H1 (cell line): Measurements from ENCODE around the gene SLC3A2. TPM values are rescaled to one million over a fixed set of nuclear protein-coding genes. Genes with fewer than 3 reads are reported as not detected.

Experiments used
- CTCF ChIA-PET: fragments of 300-600 bp; sonication (Branson Sonifier 250); formaldehyde crosslinking; loops from one replicate; lab custom pipeline; 2021; ENCODE audit not compliant: partially characterized antibody; lab: Charles Lee
- POLR2A ChIA-PET: fragments of 300-600 bp; sonication (Branson Sonifier 250); formaldehyde crosslinking; loops from one replicate; lab custom pipeline; 2021; ENCODE audit warnings: inconsistent platforms; ENCODE audit not compliant: partially characterized antibody; lab: Charles Lee
- DNase-seq, 2 experiments: peaks; one replicate each; pipeline versions ENCODE4 v3.0.0 to v3.0.0-alpha.2; 2010 to 2022; ENCODE audit warnings: low spot score in 2 of 2, low read depth in 1 of 2, mixed read lengths in 1 of 2
- FAIRE-seq: peaks from 2 replicates; lab custom pipeline; 2011; peaks lifted over from hg19 to GRCh38; lab: Jason Lieb, UNC
- H2AFZ ChIP-seq: 2 replicates; pipeline ENCODE4 v1.8.1; 2012; ENCODE audit warnings: low read length, inconsistent platforms
- H2AK5ac ChIP-seq: 2 replicates; pipeline ENCODE4 v1.6.1; 2013; ENCODE audit warnings: low read depth, low read length
- H2BK120ac ChIP-seq: replicated peaks from 2 replicates; pipeline ENCODE3; 2013; ENCODE audit warnings: low read depth, low read length, inconsistent platforms
- H2BK12ac ChIP-seq: 2 replicates; pipeline ENCODE4 v1.6.1; 2013; ENCODE audit warnings: low read depth, low read length
- H2BK15ac ChIP-seq: 2 replicates; pipeline ENCODE4 v1.6.1; 2013; ENCODE audit warnings: low read length
- H2BK20ac ChIP-seq: 2 replicates; pipeline ENCODE4 v1.6.1; 2013; ENCODE audit warnings: low read length
- H2BK5ac ChIP-seq: 2 replicates; pipeline ENCODE4 v1.6.1; 2013; ENCODE audit warnings: low read depth, low read length
- H3K14ac ChIP-seq: 2 replicates; pipeline ENCODE4 v1.6.1; 2013; ENCODE audit warnings: inconsistent platforms; ENCODE audit not compliant: insufficient read length
- H3K18ac ChIP-seq: 2 replicates; pipeline ENCODE4 v1.6.1; 2013; ENCODE audit warnings: low read length; ENCODE audit errors: extremely low read depth
- H3K23ac ChIP-seq: 2 replicates; pipeline ENCODE4 v1.6.1; 2013; ENCODE audit warnings: inconsistent platforms; ENCODE audit not compliant: insufficient read length
- H3K23me2 ChIP-seq: 2 replicates; pipeline ENCODE4 v1.6.1; 2013; ENCODE audit warnings: low read depth, low read length
- H3K27ac ChIP-seq: 2 replicates; pipeline ENCODE4 v1.6.1; 2011; ENCODE audit warnings: low read depth, low read length, inconsistent platforms
- H3K27me3 ChIP-seq, 4 experiments: replicated peaks in 1 of 4; 1 replicate in 1 of 4; 2 replicates in 3 of 4; pipeline versions ENCODE4 v1.6.1 to v1.8.1; 2011 to 2013; ENCODE audit warnings: low read length in 3 of 4, mild to moderate bottlenecking in 3 of 4, inconsistent platforms in 2 of 4, mixed read lengths in 2 of 4, moderate library complexity in 1 of 4; ENCODE audit not compliant: control insufficient read depth in 3 of 4, insufficient read depth in 3 of 4; ENCODE audit errors: extremely low read depth in 1 of 4
- H3K36me3 ChIP-seq, 4 experiments: 2 replicates each; pipeline versions ENCODE4 v1.6.1 to v1.8.1; 2011 to 2013; ENCODE audit warnings: mild to moderate bottlenecking in 4 of 4, low read length in 3 of 4, moderate library complexity in 2 of 4, control low read depth in 1 of 4, inconsistent platforms in 1 of 4; ENCODE audit not compliant: insufficient read depth in 4 of 4, control insufficient read depth in 2 of 4
- H3K4ac ChIP-seq: replicated peaks from 2 replicates; pipeline ENCODE3; 2013; ENCODE audit warnings: low read length, low read depth, mixed read lengths, inconsistent platforms; ENCODE audit not compliant: insufficient read length
- H3K4me1 ChIP-seq, 4 experiments: replicated peaks in 1 of 4; 1 replicate in 1 of 4; 2 replicates in 3 of 4; pipeline versions ENCODE4 v1.6.1 to v1.8.1; 2011 to 2013; ENCODE audit warnings: low read length in 3 of 4, inconsistent platforms in 2 of 4, mixed read lengths in 1 of 4; ENCODE audit not compliant: insufficient read depth in 4 of 4, control insufficient read depth in 3 of 4
- H3K4me2 ChIP-seq, 2 experiments: 2 replicates each; pipeline versions ENCODE4 v1.6.1 to v1.8.1; 2011 to 2013; ENCODE audit warnings: low read depth in 2 of 2, low read length in 2 of 2, control low read depth in 1 of 2, inconsistent platforms in 1 of 2, mild to moderate bottlenecking in 1 of 2; ENCODE audit not compliant: insufficient read depth in 1 of 2
- H3K4me3 ChIP-seq, 4 experiments: fragments of 200-600, 300-600 bp in 1 of 4; sonication (generic), shearing (Covaris generic), sonication (Bioruptor Twin) in 1 of 4; 2 replicates each; pipeline versions ENCODE4 v1.5.1 to v1.8.1; 2011 to 2016; ENCODE audit warnings: low read length in 4 of 4, low read depth in 3 of 4, control low read depth in 2 of 4, inconsistent platforms in 2 of 4, mild to moderate bottlenecking in 2 of 4, mixed read lengths in 1 of 4, moderate library complexity in 1 of 4; ENCODE audit not compliant: insufficient read depth in 2 of 4; ENCODE audit errors: extremely low read depth in 1 of 4
- H3K56ac ChIP-seq: replicated peaks from 2 replicates; pipeline ENCODE3; 2013; ENCODE audit warnings: low read depth, mild to moderate bottlenecking, mixed read lengths, low read length, inconsistent platforms; ENCODE audit not compliant: insufficient read length
- H3K79me1 ChIP-seq: 2 replicates; pipeline ENCODE4 v1.6.1; 2013; ENCODE audit warnings: low read depth, low read length, control low read depth
- H3K79me2 ChIP-seq, 2 experiments: 2 replicates each; pipeline versions ENCODE4 v1.6.1 to v1.8.1; 2012 to 2013; ENCODE audit warnings: low read length in 2 of 2, mild to moderate bottlenecking in 2 of 2, inconsistent platforms in 1 of 2; ENCODE audit not compliant: insufficient read depth in 2 of 2, control insufficient read depth in 1 of 2
- H3K9ac ChIP-seq, 4 experiments: replicated peaks in 1 of 4; 1 replicate in 1 of 4; 2 replicates in 3 of 4; pipeline versions ENCODE4 v1.6.1 to v1.8.1; 2011 to 2013; ENCODE audit warnings: low read depth in 3 of 4, low read length in 3 of 4, control low read depth in 2 of 4, mild to moderate bottlenecking in 2 of 4, moderate library complexity in 2 of 4, inconsistent platforms in 1 of 4; ENCODE audit errors: extremely low read depth in 1 of 4
- H3K9me3 ChIP-seq, 2 experiments: 2 replicates each; pipeline versions ENCODE4 v1.6.1 to v1.8.1; 2012 to 2013; ENCODE audit warnings: mild to moderate bottlenecking in 2 of 2, moderate library complexity in 2 of 2, control low read depth in 1 of 2, inconsistent platforms in 1 of 2, low read depth in 1 of 2, low read length in 1 of 2, mixed read lengths in 1 of 2; ENCODE audit not compliant: insufficient read depth in 2 of 2
- H4K20me1 ChIP-seq, 2 experiments: replicated peaks in 1 of 2; 2 replicates each; pipeline versions ENCODE3 to v1.8.1; 2011 to 2013; ENCODE audit warnings: inconsistent platforms in 2 of 2, low read length in 2 of 2, mild to moderate bottlenecking in 1 of 2; ENCODE audit not compliant: insufficient read depth in 2 of 2, control insufficient read depth in 1 of 2
- H4K5ac ChIP-seq: 2 replicates; pipeline ENCODE4 v1.6.1; 2013; ENCODE audit warnings: low read length, low read depth, mixed read lengths, inconsistent platforms; ENCODE audit not compliant: insufficient read length
- H4K8ac ChIP-seq: 2 replicates; pipeline ENCODE4 v1.8.0; 2013; ENCODE audit warnings: mild to moderate bottlenecking, moderate library complexity, low read length, inconsistent platforms; ENCODE audit not compliant: insufficient read depth; ENCODE audit errors: extremely low read depth
- H4K91ac ChIP-seq: replicated peaks from 2 replicates; pipeline ENCODE3; 2013; ENCODE audit warnings: low read length, mixed read lengths, inconsistent platforms; ENCODE audit not compliant: insufficient read length
- ATF2 ChIP-seq: IDR thresholded peaks from 2 replicates; pipeline ENCODE4 v1.6.1; 2012; ENCODE audit warnings: low read length, inconsistent platforms
- CBX8 ChIP-seq: fragments of 300-800, 300-1000 bp; sonication (generic); IDR thresholded peaks from 2 replicates; pipeline ENCODE4 v1.7.1; 2016; ENCODE audit warnings: low read depth, low read length, borderline replicate concordance
- FOSL1 ChIP-seq: IDR thresholded peaks from 2 replicates; pipeline ENCODE4 v1.6.1; 2011; ENCODE audit warnings: mild to moderate bottlenecking, low read depth, low read length, moderate library complexity; ENCODE audit not compliant: insufficient read depth
- GABPA ChIP-seq: IDR thresholded peaks from 2 replicates; pipeline ENCODE4 v1.6.1; 2011; ENCODE audit warnings: mild to moderate bottlenecking, low read length, moderate library complexity, borderline replicate concordance; ENCODE audit not compliant: insufficient read depth
- JUN ChIP-seq: IDR thresholded peaks from 2 replicates; pipeline ENCODE4 v1.6.1; 2011; ENCODE audit warnings: low read depth, mild to moderate bottlenecking, improper control_type of control experiment, low read length
- KDM5A ChIP-seq: fragments of 200-600 bp; IDR thresholded peaks from 2 replicates; pipeline ENCODE4 v1.7.1; 2012; ENCODE audit warnings: mild to moderate bottlenecking, low read length, inconsistent platforms, mixed read lengths
- NRF1 ChIP-seq: IDR thresholded peaks from 2 replicates; pipeline ENCODE4 v1.6.1; 2011; ENCODE audit warnings: mild to moderate bottlenecking, low read depth, low read length, improper control_type of control experiment
- POLR2A ChIP-seq, 2 experiments: IDR thresholded peaks; 1 replicate in 1 of 2; 2 replicates in 1 of 2; pipeline ENCODE4 v1.6.1; 2011; ENCODE audit warnings: low read depth in 2 of 2, low read length in 2 of 2, mild to moderate bottlenecking in 2 of 2; ENCODE audit errors: control extremely low read depth in 1 of 2
- POLR2AphosphoS5 ChIP-seq: IDR thresholded peaks from 2 replicates; pipeline ENCODE4 v1.6.1; 2011; ENCODE audit warnings: low read depth, low read length
- SP2 ChIP-seq: IDR thresholded peaks from 2 replicates; pipeline ENCODE4 v1.6.1; 2012; ENCODE audit warnings: mild to moderate bottlenecking, low read length, inconsistent platforms
- TAF1 ChIP-seq: IDR thresholded peaks from 2 replicates; pipeline ENCODE4 v1.6.1; 2011; ENCODE audit warnings: mild to moderate bottlenecking, low read depth, low read length
- WGBS, 2 experiments: shearing (Covaris generic) in 1 of 2; methylation state at CpG; one replicate each; pipeline versions ENCODE4 v1.1.6 to v1.1.7; 2013 to 2015; ENCODE audit warnings: low lambda C conversion rate in 2 of 2, mixed read lengths in 2 of 2, inconsistent platforms in 1 of 2, low coverage in 1 of 2, missing lambda C conversion rate in 1 of 2; ENCODE audit not compliant: insufficient replicate concordance in 2 of 2, insufficient coverage in 1 of 2, insufficient read length in 1 of 2; ENCODE audit errors: extremely low coverage in 1 of 2, missing lambda C conversion rate in 1 of 2; 5-methylcytosine and 5-hydroxymethylcytosine counted together
- polyA plus RNA-seq, 7 experiments: library from polyadenylated mRNA; depleted of rRNA in 3 of 7; stranded (reverse) in 5 of 7; unstranded in 2 of 7; fragments of >200 nt in 5 of 7; fragments of 200-250 nt in 2 of 7; gene quantifications; 1 replicate in 5 of 7; 2 replicates in 1 of 7; 4 replicates in 1 of 7; pipeline versions ENCODE4 v1.2.1 to v1.2.3, GENCODE V29; 2011 to 2013; ENCODE audit warnings: missing spikeins in 2 of 7, mixed read lengths in 2 of 7
- total RNA-seq: library from RNA; stranded (reverse); fragmentation: NEBNext Ultra II Directional; extraction: Animal tissue kit (Norgen Biotek cat#: 25700); gene quantifications from 2 replicates; pipeline ENCODE4 v1.2.1, GENCODE V29; 2021

Gene SLC3A2
- total and polyA plus RNA-seq, 2 of the 8 experiments (the other 6 are each of a cell fraction or from before 2014, with no cell fraction given) = 410 to 435 TPM

GRCh38 chr11:62856333-62856895 lies 24.3 kb upstream of the SLC3A2 start:
- no peak overlapping the region for H2BK20ac ChIP-seq
- H3K9me3 ChIP-seq = no peaks in the 10 kb centered on the region
- H3K79me1 ChIP-seq = peaks cover 5% of the 10 kb centered on the region; the same call in 1 of the 2 replicates
- H3K4me1 ChIP-seq = peaks cover 4 to 8% (median 7%) of the 10 kb centered on the region in 4 experiments; a peak in 4 of 7 replicates
- POLR2A ChIA-PET = interaction anchor here (0.6 to 20.0 kb wide), 48 partner anchors 7 to 1375 kb away, joined by 3 to 2104 read pairs (median 7); partner anchors contain the start of genes BSCL2, C11orf98, CHRM1 and CSKMT
- H3K23ac ChIP-seq = no peak overlapping the region
- peak overlapping the region; percentile 94 for H4K5ac ChIP-seq
- peak overlapping the region; percentile 96 to 100 (median 100) for H3K9ac ChIP-seq
- CTCF ChIA-PET = interaction anchor here (0.7 to 1.2 kb wide), 3 partner anchors 15 to 143 kb away, joined by 3 to 5 read pairs (median 3); no protein-coding TSS in a partner anchor
- peak overlapping the region; percentile 100 for H2AK5ac ChIP-seq
- H4K91ac ChIP-seq = peak overlapping the region; percentile 100
- H3K27ac ChIP-seq = peak overlapping the region; percentile 96
- peaks cover 55 to 89% of the 10 kb centered on the region in 2 experiments for H3K79me2 ChIP-seq
- H2BK120ac ChIP-seq = peak overlapping the region; percentile 91
- peak overlapping the region; percentile 98 for H3K56ac ChIP-seq
- H2BK12ac ChIP-seq = peak overlapping the region; percentile 96
- H3K4me3 ChIP-seq = peak overlapping the region; percentile 74 to 100 (median 90)
- 1% methylated on average over 17 of the region's 20 CpGs; no CpG with 5 or more reads in 1 of the 2 experiments for WGBS, 2 experiments
- peak overlapping the region; percentile 97 for H2BK15ac ChIP-seq
- H3K23me2 ChIP-seq = peaks cover 14% of the 10 kb centered on the region
- FAIRE-seq (no peak), DNase-seq (no peak)
- H3K27me3 ChIP-seq = no peaks in the 10 kb centered on the region
- no peak overlapping the region for H2AFZ ChIP-seq
- H4K20me1 ChIP-seq = peaks cover 4 to 28% of the 10 kb centered on the region in 2 experiments
- peak overlapping the region; percentile 100 for H3K4ac ChIP-seq
- H4K8ac ChIP-seq = peak overlapping the region; percentile 98; the same call in 1 of the 2 replicates
- H3K4me2 ChIP-seq = peak overlapping the region; percentile 78 to 95
- H3K14ac ChIP-seq = peak overlapping the region; percentile 2
- peak overlapping the region; percentile 100 for H2BK5ac ChIP-seq
- peaks cover 32 to 57% (median 37%) of the 10 kb centered on the region in 4 experiments for H3K36me3 ChIP-seq
- peak overlapping the region; percentile 100 for H3K18ac ChIP-seq
- no peak for TF ChIP-seq NRF1
- no peak; a peak in 1 of 3 replicates for TF ChIP-seq POLR2A (IDR thresholded peaks at IDR 0.05; ENCODE audit: control extremely low read depth in 1 of 2, low read depth in 2 of 2, low read length in 2 of 2)
- TF ChIP-seq GABPA = no peak
- no peak for TF ChIP-seq KDM5A
- TF ChIP-seq FOSL1 = no peak
- no peak for TF ChIP-seq ATF2
- TF ChIP-seq TAF1 = no peak; the same call in 1 of the 2 replicates
- no peak for TF ChIP-seq JUN
- no peak; the same call in 1 of the 2 replicates for TF ChIP-seq POLR2AphosphoS5
- TF ChIP-seq CBX8 = no peak
- no peak for TF ChIP-seq SP2
